22Rv1 (cell line): ENCODE results near the gene TNS3.
"Not testable (repeated sequence)": the region's sequence is repeated elsewhere in the genome, so short reads cannot be mapped to it uniquely, and the experiment has no call there.

Experiments
- H3K27ac ChIP-seq: fragments of 450-650 bp; 2 replicates; pipeline ENCODE4 v1.5.1; 2017
- ZFX ChIP-seq: fragments of 450-650 bp; IDR thresholded peaks from 2 replicates; pipeline ENCODE4 v1.6.1; 2017; ENCODE audit warnings: antibody characterized with exemption, borderline replicate concordance
- TF ChIP-seq, protein P1 (sequence below): fragments of 450-650 bp; IDR thresholded peaks from 2 replicates; pipeline ENCODE4 v1.5.1; 2017; ENCODE audit warnings: mild to moderate bottlenecking

Gene TNS3

DNA sequence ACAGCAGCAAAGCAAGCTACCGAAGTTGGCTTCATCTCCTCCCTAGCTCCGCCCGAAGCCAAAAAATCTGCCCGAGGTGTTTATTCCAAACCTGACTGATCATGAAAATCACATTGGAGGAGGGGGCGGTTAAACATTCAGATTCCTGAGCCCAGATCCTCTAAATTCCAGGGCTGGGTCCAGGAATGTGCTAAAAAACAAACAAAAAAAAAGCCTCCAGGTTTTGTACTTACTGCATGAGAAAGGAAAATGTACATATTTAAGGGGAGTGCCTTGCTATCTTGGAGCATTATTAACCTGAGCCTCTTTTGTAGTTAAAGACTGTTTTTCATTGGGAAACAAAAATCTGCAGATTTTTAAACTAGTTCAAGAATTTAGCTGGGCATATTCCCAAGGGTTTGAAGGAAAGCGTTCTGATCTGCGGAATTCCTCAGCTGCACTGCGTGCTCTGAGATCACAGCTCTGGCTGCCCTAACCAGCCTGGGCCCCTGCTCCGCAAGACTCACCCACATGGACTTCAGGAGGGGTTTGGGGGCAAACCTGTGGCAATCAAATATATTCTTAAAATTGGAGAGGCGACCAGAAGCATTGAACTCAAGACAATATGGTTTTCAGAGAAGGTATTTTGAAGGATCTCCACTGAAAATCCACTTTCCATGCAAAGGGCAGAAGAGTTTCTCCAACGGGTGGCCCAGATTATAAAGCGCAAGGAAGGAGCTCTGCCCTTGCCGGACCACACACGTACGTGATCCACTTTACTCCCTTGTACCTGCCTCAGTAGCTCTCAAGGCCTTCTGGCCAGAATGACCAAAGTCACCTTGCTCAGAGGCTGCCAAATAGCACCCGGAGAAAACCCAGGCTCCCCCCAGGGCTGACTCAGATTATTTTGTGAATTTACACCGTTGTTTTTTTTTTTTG lies 10.0 kb upstream of the TNS3 start:
- H3K27ac ChIP-seq, result no peak overlapping the region

DNA sequence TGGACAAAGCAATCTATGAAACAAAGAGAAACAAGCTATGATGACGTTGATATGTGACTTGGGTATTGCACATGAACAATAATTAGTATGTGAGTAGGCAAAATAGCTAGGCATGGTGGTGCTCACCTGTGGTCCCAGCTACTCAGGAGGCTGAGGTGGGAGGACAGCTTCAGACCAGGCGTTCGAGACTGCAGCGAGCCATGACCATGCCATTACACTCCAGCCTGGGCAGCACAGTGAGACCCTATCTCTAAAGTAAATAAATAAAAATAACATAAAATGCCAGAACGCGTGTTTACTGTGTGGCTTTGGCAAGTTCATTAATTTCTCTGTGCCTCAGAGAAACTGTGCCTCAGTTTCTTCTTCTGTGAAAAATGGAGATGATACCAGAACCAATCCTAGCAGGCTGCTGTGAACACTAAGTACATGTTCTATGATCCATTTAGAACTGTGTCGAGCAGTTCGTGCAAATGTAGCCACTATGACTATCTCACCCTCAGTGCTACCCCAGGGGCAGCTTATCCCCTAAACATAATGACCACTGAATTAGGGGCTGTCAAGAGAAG lies 9.3 kb upstream of the TNS3 start:
- H3K27ac ChIP-seq, result no peak overlapping the region
- TF ChIP-seq, protein P1, sequence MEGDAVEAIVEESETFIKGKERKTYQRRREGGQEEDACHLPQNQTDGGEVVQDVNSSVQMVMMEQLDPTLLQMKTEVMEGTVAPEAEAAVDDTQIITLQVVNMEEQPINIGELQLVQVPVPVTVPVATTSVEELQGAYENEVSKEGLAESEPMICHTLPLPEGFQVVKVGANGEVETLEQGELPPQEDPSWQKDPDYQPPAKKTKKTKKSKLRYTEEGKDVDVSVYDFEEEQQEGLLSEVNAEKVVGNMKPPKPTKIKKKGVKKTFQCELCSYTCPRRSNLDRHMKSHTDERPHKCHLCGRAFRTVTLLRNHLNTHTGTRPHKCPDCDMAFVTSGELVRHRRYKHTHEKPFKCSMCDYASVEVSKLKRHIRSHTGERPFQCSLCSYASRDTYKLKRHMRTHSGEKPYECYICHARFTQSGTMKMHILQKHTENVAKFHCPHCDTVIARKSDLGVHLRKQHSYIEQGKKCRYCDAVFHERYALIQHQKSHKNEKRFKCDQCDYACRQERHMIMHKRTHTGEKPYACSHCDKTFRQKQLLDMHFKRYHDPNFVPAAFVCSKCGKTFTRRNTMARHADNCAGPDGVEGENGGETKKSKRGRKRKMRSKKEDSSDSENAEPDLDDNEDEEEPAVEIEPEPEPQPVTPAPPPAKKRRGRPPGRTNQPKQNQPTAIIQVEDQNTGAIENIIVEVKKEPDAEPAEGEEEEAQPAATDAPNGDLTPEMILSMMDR, result no peak
- TF ChIP-seq ZFX, result no peak

More for the DNA sequence above, 10.0 kb upstream of the TNS3 start:
- no peak for TF ChIP-seq ZFX
- TF ChIP-seq, protein P1, result no peak

DNA sequence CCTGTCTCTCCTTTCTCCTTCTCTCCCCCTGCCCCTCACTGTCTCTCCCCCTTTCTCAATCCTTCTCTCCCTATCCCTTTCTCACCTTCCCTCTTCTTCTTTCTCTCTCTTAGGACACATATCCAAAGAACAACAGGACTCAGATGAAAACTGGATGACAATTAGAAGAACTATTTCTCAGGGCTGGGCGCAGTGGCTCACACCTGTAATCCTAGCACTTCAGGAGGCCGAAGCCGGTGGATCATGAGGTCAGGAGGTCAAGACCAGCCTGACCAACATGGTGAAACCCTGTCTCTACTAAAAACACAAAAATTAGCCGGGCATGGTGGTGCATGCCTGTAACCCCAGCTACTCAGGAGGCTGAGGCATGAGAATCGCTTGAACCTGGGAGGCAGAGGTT lies 8.3 kb upstream of the TNS3 start:
- H3K27ac ChIP-seq, result not testable (repeated sequence)

DNA sequence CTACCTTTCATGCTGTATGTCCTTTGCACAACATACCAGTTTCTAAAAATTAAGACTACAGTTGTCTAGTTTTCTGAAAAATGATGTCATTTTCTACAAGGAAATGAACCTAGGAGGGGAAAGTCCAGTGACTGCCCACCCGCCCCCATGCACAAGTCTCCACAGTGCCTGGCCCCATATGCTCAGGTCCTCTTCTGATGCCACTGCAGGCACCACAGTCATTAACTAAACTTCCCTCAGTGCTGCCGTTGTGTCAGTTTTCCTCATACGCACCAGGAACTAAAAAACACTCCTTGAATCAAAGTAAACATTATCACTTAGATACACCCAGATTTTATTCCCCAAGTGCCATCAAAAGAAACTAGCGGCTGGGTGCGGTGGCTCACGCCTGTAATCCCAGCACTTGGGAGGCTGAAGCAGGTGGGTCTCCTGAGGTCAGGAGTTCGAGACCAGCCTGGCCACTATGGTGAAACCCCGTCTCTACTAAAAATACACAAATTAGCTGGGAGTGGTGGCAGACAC lies 6.9 kb upstream of the TNS3 start:
- H3K27ac ChIP-seq, result no peak overlapping the region
- no peak for TF ChIP-seq ZFX
- TF ChIP-seq, protein P1, result no peak

DNA sequence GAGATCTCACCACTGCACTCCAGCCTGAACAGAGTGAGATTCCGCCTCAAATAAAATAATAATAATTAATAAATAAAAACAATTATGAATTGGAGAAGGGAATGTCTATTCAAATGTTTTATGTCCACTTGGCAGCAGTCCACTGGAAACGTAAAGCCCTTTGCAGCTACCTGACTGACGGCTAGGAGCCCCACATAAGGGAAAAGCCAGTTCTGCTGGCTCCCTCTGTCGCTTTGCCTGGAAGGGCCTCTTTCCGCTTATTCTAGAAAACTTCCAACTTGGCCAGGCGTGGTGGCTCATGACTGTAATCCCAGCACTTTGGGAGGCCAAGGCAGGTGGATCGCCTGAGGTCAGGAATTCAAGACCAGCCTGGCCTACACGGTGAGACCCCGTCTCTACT lies 6.1 kb upstream of the TNS3 start:
- no peak for TF ChIP-seq ZFX
- TF ChIP-seq, protein P1, result no peak
- no peak overlapping the region for H3K27ac ChIP-seq

DNA sequence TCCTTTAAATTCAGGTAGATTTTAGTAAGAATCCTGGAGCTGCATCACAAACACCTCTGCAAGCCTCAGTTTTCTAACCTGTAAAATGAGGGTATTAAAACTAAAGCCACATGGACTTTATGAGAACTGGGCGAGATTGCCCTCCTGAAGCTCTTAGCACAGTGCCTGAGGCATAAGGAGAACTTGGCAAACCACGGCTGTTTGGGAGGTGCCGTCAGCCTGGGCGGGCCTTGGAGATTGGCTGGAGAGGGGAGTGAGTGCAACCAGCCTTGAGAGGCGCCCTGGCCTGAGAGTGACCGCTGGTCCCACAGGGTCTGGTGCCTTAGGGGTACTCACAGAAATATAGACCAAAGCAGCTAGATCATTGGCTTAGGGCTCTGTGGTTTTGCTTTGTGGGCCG lies 5.4 kb upstream of the TNS3 start:
- TF ChIP-seq, protein P1, result no peak
- no peak for TF ChIP-seq ZFX

DNA sequence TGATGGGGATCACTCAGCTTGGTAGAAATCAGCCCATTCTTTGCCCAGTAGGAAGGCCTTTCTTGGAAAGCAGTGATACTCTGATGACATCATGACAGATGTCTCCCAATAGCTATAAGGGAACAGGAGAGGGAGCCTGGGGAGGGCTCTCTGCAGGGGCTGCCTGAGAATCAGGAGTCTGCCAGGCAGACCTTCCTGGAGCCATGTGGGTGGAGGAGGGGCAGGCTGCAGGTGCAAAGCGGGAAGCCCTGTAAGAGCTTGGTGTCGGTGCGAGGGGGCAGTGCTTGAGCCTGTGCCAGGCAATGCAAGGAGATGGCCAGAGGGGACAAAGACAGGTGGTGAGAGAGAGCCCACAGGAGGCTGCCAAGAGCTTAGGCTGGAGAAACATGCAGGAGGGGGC lies 5.0 kb upstream of the TNS3 start:
- TF ChIP-seq, protein P1, result no peak
- no peak for TF ChIP-seq ZFX
- no peak overlapping the region for H3K27ac ChIP-seq

More for the DNA sequence above, 5.4 kb upstream of the TNS3 start:
- H3K27ac ChIP-seq, result no peak overlapping the region

DNA sequence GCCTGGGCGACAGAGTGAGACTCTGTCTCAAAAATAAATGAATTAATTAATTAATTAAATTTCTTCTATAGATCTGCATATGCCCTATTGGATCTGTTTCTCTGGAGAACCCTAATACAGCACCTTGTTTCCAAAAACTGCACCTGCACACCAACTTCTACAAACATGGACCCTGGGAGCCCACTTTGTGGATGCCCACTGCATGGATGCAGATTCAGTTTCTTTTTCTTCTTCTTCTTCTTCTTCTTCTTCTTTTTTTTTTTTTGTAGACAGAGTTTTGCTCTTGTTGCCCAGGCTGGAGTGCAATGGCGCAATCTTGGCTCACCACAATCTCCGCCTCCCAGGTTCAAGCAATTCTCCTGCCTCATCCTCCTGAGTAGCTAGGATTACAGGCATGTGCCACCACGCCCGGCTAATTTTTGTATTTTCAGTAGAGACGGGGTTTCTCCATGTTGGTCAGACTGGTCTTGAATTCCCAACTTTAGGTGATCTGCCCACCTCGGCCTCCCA lies 4.3 kb upstream of the TNS3 start:
- H3K27ac ChIP-seq, result not testable (repeated sequence)
